Measurements from ENCODE around the gene LMO1. TPM values are rescaled to one million over a fixed set of nuclear protein-coding genes. Genes with fewer than 3 reads are reported as not detected.

LMO1 gene
- total and polyA plus RNA-seq, 8 donors = 0.65 TPM; not detected in 7

DNA sequence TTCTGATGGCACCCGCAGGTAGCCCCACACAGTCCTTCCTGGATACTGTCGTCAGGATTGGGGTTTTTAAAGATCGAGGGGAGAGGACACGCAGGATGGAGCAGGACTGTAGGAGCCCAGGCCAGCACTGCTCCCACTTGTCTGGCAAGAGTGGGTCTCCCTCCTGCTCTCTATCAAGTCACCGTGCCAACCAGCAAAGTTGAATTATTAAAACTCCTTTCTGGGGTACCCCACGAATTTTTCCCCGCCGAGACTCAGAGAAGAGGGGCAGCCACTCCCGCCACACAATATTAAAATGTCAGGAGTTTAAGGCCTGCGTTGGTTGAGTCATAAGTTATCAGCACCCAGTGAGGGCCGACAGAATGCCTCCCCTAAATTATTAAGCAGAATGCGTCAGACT lies 10.1 kb downstream of the LMO1 start:
- DNase-seq = no peak
- WGBS, 5 donors = 76 to 89% (median 81%) methylated on average over 12 of the region's 12 CpGs

DNA sequence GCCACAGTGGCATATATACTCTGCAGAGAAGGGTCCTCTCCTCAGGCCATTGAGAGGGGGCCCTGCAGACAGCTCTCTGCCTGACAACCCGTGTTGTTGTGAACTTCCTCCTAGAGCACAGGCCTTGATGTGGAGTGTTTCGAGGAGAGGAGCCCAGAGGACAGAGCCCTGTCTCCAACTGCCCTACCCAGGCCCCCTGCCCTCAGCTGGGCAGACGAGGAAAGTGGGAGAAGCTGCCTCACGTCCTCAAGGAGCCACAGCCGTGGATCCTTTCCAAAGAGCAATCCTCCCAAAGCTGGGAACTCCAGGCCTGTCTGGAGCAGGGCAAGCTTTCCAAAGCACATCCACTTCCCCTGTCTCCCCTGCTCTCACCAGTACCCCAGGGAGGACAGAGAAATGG lies 10.7 kb downstream of the LMO1 start:
- Histone ChIP-seq H3K27ac (no peak overlapping the region), H3K36me3 (no peaks in the 10 kb centered on the region), H3K27me3 (peaks cover 0 to 10% (median 0%) of the 10 kb centered on the region in 3 donors), H3K9me3 (no peaks in the 10 kb centered on the region), H3K4me3 (no peak overlapping the region), H3K4me1 (no peaks in the 10 kb centered on the region)
- 68 to 83% (median 80%) methylated on average over 5 of the region's 5 CpGs for WGBS, 5 donors
- TF ChIP-seq EP300 (IDR thresholded peaks at IDR 0.05) (no peak), POLR2A (IDR thresholded peaks at IDR 0.05) (no peak), POLR2AphosphoS5 (IDR thresholded peaks at IDR 0.05) (no peak)
- TF ChIP-seq, protein P1, sequence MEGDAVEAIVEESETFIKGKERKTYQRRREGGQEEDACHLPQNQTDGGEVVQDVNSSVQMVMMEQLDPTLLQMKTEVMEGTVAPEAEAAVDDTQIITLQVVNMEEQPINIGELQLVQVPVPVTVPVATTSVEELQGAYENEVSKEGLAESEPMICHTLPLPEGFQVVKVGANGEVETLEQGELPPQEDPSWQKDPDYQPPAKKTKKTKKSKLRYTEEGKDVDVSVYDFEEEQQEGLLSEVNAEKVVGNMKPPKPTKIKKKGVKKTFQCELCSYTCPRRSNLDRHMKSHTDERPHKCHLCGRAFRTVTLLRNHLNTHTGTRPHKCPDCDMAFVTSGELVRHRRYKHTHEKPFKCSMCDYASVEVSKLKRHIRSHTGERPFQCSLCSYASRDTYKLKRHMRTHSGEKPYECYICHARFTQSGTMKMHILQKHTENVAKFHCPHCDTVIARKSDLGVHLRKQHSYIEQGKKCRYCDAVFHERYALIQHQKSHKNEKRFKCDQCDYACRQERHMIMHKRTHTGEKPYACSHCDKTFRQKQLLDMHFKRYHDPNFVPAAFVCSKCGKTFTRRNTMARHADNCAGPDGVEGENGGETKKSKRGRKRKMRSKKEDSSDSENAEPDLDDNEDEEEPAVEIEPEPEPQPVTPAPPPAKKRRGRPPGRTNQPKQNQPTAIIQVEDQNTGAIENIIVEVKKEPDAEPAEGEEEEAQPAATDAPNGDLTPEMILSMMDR (IDR thresholded peaks at IDR 0.05) = no peak
- intact Hi-C loops (cut with DNase I; ENCODE audit: low total_unique reads) = no loop called here
- DNase-seq = no peak

More for the DNA sequence above, 10.1 kb downstream of the LMO1 start:
- H3K36me3 ChIP-seq = no peaks in the 10 kb centered on the region
- TF ChIP-seq EP300 (IDR thresholded peaks at IDR 0.05) (no peak), POLR2AphosphoS5 (IDR thresholded peaks at IDR 0.05) (no peak), POLR2A (IDR thresholded peaks at IDR 0.05) (no peak)
- TF ChIP-seq, protein P1 (IDR thresholded peaks at IDR 0.05) = no peak
- intact Hi-C loops (cut with DNase I; ENCODE audit: low total_unique reads) = no loop called here
- H3K27ac ChIP-seq = no peak overlapping the region
- no peaks in the 10 kb centered on the region for H3K9me3 ChIP-seq
- peaks cover 0 to 5% (median 0%) of the 10 kb centered on the region in 3 donors for H3K27me3 ChIP-seq
- H3K4me1 ChIP-seq = no peaks in the 10 kb centered on the region
- no peak overlapping the region for H3K4me3 ChIP-seq

DNA sequence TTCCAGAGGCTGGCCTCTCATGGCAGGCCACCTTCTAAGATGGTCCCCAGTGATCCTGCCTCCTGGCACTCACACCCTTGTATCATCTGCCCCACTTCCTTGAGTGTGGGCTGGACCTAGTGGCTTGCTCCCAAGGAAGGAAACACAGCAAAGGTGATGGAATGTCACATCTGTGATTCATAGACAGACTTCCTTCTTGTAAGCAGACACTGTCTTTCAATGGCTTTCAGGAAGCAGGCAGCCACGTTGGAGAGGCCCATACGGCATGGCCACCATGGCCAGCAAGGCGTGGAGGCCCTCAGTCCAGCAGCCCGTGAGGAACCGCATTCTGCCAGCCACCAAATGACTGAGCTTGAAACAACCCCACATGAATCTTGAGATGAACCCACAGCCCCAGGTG lies 11.3 kb downstream of the LMO1 start:
- intact Hi-C loops (cut with DNase I; ENCODE audit: low total_unique reads) = no loop called here
- TF ChIP-seq EP300 (IDR thresholded peaks at IDR 0.05) = no peak
- TF ChIP-seq, protein P1 (IDR thresholded peaks at IDR 0.05) = no peak
- TF ChIP-seq POLR2A (IDR thresholded peaks at IDR 0.05) = no peak
- no peak for TF ChIP-seq POLR2AphosphoS5 (IDR thresholded peaks at IDR 0.05)
- Histone ChIP-seq H3K9me3 (no peaks in the 10 kb centered on the region), H3K27me3 (peaks cover 0 to 10% (median 0%) of the 10 kb centered on the region in 3 donors), H3K27ac (no peak overlapping the region), H3K36me3 (no peaks in the 10 kb centered on the region), H3K4me1 (no peaks in the 10 kb centered on the region), H3K4me3 (no peak overlapping the region)
- 69 to 89% (median 83%) methylated on average over 5 of the region's 5 CpGs for WGBS, 5 donors
- no peak for DNase-seq

DNA sequence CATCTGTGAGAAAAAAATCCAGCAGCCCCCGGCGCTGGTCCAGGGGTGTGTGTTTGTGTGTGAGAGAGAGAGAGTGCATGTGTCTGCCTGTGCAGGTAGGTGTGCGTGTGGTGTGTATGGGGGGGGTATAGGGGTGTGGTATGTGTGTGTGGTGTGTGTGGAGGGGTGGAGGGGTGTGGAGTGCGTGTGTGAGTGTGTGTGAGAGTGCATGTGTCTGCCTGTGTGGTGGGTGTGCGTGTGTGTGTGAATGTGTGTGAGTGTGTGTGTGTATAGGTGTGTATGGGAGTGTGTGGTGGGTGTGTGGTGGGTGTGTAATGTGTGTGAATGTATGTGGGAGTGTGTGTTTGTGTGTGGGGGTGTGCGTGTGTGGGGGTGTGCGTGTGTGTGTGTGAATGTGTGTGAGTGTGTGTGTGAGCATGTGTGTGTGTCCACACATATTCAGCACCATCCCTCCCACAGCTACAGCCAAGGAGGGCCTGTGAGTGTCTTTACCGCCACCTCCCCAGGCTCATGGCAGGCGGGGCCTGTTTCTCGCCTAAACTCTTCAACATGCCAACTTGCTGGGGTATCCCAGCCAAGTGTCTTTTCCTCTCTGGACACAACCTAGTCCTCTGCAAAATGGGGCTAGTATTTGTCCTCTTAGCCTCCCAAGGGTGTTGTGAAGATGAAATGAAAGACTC lies 11.9 kb downstream of the LMO1 start:
- no peaks in the 10 kb centered on the region for H3K36me3 ChIP-seq
- no peaks in the 10 kb centered on the region for H3K9me3 ChIP-seq
- WGBS, 5 donors = 72 to 84% (median 83%) methylated on average over 9 to 10 of the region's 10 CpGs
- intact Hi-C loops (cut with DNase I; ENCODE audit: low total_unique reads) = no loop called here
- peaks cover 0 to 10% (median 0%) of the 10 kb centered on the region in 3 donors for H3K27me3 ChIP-seq
- H3K4me1 ChIP-seq = no peaks in the 10 kb centered on the region
- H3K4me3 ChIP-seq = no peak overlapping the region
- TF ChIP-seq POLR2AphosphoS5 (IDR thresholded peaks at IDR 0.05) (no peak), EP300 (IDR thresholded peaks at IDR 0.05) (no peak), POLR2A (IDR thresholded peaks at IDR 0.05) (no peak)
- TF ChIP-seq, protein P1 (IDR thresholded peaks at IDR 0.05) = no peak
- no peak for DNase-seq
- no peak overlapping the region for H3K27ac ChIP-seq
